ENCODE measurements around the gene CCDC85A.
"Not testable (repeated sequence)": the region's sequence is repeated elsewhere in the genome, so short reads cannot be mapped to it uniquely, and the experiment has no call there.

Gene CCDC85A
- total RNA-seq = 0 to 0.11 (median 0) reads per million in 9 experiments

DNA sequence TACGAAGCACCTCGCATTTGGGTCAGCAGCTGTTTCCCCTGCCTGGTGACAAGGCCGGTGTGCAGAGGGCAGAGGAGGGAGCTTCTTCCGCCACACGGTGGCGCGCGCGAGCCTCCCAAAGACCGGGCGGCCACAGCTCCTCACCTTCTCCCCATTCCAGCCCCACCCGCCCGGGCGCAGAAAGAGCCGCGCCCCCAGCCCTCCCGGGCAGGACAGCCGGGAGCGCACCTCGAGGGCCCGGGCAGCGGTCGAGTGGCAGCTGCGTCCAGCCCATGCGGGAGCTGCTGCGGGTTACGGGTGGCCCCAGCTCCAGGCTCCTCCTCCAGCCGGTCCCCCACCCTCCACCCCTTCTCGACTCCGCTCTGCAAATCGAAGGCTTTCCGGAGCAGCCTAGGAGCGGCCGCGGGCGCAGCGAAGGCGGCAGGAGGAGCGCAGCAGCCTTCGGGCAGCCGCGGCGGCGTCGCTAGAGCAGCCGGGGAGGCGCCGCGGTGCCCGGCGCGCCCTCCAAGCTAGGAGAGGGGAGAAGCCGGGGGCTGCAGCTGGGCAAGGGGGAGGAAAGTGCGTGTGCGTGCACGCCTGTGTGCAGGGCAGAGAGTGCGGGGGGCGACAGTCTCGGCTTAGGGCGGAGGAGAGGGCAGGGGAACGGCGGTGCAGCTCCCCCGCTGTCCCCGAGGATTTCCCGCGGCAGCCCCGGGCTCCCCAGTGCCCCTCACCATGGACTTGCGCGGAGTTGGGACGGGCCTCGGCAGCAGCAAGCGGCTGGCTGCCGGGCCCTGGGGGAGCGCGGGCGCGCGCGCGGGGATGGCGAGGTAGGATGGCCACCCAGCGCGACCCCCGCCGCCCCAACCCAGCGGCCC lies at the start of gene CCDC85A:
Gene CCDC85A (plus strand): TSS at position 348 of the 857 bp plus-strand sequence. CDS start 635 bp downstream, outside the sequence.
- Mint-ChIP-seq H3K27me3 (peaks cover 54 to 63% of the 10 kb centered on the region in 2 donors), H3K4me3 (peak within 1 kb of the TSS in 1 of 2 donors; percentile 26), H3K36me3 (ENCODE audit: insufficient read depth) (no peaks in the 10 kb centered on the region), H3K9me3 (peaks cover 0 to 1% of the 10 kb centered on the region in 2 donors), H3K27ac (no peak within 1 kb of the TSS), H3K4me1 (ENCODE audit: low read depth in 2 of 2) (peaks cover 0 to 3% of the 10 kb centered on the region in 2 donors)
- peak in 2 of 3 experiments; percentile 1 to 2 for DNase-seq
- ATAC-seq (replicated peaks) = peak; percentile 35

DNA sequence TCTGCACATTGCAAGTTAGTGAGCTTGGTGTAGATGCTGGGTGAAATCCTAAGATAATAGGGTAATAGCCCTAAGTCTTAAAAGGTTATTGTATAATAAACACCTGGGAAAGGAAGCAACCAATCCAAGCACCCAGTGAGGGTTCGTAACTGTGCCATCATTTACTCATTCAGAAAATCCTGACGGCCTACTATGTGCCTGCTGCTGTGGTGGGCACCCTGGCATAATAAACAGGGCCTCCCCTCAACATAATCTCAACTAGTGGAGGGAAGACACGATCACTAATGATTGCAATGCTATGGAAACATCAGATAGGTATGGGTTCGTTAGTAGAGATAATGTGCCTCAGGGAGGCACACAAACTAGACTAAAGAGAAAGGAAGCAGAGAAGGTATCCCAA lies 48.9 kb upstream of the CCDC85A start:
- DNase-seq = no peak
- H3K36me3 Mint-ChIP-seq (ENCODE audit: insufficient read depth) = no peaks in the 10 kb centered on the region
- H3K4me3 Mint-ChIP-seq = no peak overlapping the region
- H3K27me3 Mint-ChIP-seq = no peaks in the 10 kb centered on the region
- H3K27ac Mint-ChIP-seq = no peak overlapping the region
- no peaks in the 10 kb centered on the region for H3K4me1 Mint-ChIP-seq (ENCODE audit: low read depth in 2 of 2)
- H3K9me3 Mint-ChIP-seq = peaks cover 0 to 2% of the 10 kb centered on the region in 2 donors
- ATAC-seq (replicated peaks) = no peak

- H3K4me3 Mint-ChIP-seq; H3K27me3 Mint-ChIP-seq; H3K36me3 Mint-ChIP-seq (ENCODE audit: insufficient read depth); DNase-seq; ATAC-seq (replicated peaks); H3K4me1 Mint-ChIP-seq (ENCODE audit: low read depth in 2 of 2); H3K27ac Mint-ChIP-seq: not testable (repeated sequence)
- peaks cover 6 to 18% of the 10 kb centered on the region in 2 donors for H3K9me3 Mint-ChIP-seq
Observed at GRCh38 chr2:56142497-56143061, 41.2 kb upstream of the CCDC85A start.

DNA sequence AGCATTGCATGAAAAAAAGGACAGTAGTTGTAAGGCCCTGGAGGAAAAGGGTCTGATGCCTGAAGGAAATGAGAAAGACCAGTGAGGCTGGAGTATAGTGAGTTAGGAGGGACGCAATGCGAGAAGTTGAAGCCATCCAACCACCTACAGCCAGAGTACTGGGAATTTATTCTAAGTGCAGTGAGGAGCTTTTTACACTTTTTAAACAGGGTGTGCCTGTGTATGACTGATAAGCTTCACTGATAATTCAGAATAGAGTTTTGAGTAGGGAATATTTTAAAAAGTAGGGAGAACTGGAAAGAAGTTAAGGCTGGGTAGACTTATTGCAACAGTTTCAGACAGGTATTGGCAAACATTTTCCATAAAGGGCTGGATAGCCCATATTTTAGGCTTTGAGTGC lies 35.9 kb upstream of the CCDC85A start:
- Mint-ChIP-seq H3K27me3 (no peaks in the 10 kb centered on the region), H3K9me3 (peaks cover 4 to 23% of the 10 kb centered on the region in 2 donors), H3K4me1 (ENCODE audit: low read depth in 2 of 2) (no peaks in the 10 kb centered on the region), H3K4me3 (no peak overlapping the region), H3K27ac (no peak overlapping the region), H3K36me3 (ENCODE audit: insufficient read depth) (no peaks in the 10 kb centered on the region)
- DNase-seq (no peak), ATAC-seq (replicated peaks) (no peak)

DNA sequence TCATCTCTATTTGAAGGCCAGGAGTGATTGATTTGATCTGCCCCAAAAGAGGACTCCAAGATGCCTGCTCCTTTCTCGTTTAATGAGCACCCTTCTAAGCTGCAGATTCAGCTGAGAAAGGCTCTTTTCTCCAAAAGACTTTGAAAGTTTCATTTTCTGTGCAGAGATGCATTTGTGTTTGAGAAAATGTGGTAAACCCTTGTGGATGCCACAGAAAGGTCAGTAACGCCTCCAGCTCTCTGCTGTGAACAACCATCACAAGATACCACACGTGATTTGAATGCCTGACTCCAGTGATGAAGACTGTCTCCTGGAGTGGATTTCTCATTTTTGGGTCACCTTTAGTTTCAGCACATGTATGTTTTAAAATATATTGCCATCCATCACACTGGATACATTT lies 35.0 kb upstream of the CCDC85A start:
- no peaks in the 10 kb centered on the region for H3K27me3 Mint-ChIP-seq
- DNase-seq (no peak), ATAC-seq (replicated peaks) (no peak)
- H3K4me3 Mint-ChIP-seq = no peak overlapping the region
- no peak overlapping the region for H3K27ac Mint-ChIP-seq
- H3K4me1 Mint-ChIP-seq (ENCODE audit: low read depth in 2 of 2) = no peaks in the 10 kb centered on the region
- H3K9me3 Mint-ChIP-seq = peaks cover 4 to 16% of the 10 kb centered on the region in 2 donors
- H3K36me3 Mint-ChIP-seq (ENCODE audit: insufficient read depth) = no peaks in the 10 kb centered on the region

DNA sequence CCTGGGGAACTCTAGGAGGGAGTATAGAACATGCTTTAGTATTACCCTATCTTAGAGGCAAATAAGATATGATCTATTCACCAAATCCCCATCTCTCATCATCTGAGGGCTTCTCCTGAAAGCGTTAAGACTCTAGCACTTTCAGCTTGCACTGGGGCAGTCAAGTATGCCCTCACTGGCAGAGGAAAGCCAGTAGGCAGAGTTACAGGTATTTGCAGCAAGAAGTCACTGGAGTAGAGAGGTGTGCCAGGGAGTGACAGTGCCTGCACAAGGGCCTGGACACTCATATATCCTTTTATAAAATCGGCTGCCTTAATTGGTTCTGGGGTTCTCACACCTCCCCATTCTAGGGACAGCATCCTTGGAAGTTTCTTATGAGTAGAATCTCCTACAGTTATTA lies 31.9 kb upstream of the CCDC85A start:
- no peak for DNase-seq
- no peak overlapping the region for H3K27ac Mint-ChIP-seq
- H3K27me3 Mint-ChIP-seq = no peaks in the 10 kb centered on the region
- H3K9me3 Mint-ChIP-seq = peaks cover 6 to 14% of the 10 kb centered on the region in 2 donors
- no peaks in the 10 kb centered on the region for H3K36me3 Mint-ChIP-seq (ENCODE audit: insufficient read depth)
- ATAC-seq (replicated peaks) = no peak
- H3K4me3 Mint-ChIP-seq = no peak overlapping the region
- no peaks in the 10 kb centered on the region for H3K4me1 Mint-ChIP-seq (ENCODE audit: low read depth in 2 of 2)

DNA sequence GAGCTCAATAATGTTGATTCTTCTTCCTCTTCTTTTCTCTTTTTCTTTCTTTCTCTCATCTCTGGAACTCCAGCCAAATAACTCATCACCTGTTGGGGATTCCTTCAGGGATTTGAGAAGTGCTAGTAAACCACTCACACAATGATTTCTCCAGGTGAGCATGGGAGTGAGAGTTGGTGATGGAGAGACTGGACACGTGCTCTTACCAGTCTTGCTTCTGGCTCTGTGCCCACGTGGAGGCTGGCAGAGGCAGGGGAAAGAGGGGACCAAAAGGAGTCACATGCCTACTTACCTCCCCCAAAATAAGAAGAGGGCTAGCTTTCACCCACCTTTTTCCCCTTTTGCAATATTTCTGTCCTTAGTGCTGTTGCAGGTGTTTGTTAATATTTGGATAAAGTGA lies 28.6 kb upstream of the CCDC85A start:
- no peak for DNase-seq
- H3K27me3 Mint-ChIP-seq = no peaks in the 10 kb centered on the region
- H3K4me1 Mint-ChIP-seq (ENCODE audit: low read depth in 2 of 2) = no peaks in the 10 kb centered on the region
- H3K36me3 Mint-ChIP-seq (ENCODE audit: insufficient read depth) = no peaks in the 10 kb centered on the region
- H3K4me3 Mint-ChIP-seq = no peak overlapping the region
- H3K9me3 Mint-ChIP-seq = peaks cover 0 to 3% of the 10 kb centered on the region in 2 donors
- H3K27ac Mint-ChIP-seq = no peak overlapping the region
- ATAC-seq (replicated peaks) = no peak

DNA sequence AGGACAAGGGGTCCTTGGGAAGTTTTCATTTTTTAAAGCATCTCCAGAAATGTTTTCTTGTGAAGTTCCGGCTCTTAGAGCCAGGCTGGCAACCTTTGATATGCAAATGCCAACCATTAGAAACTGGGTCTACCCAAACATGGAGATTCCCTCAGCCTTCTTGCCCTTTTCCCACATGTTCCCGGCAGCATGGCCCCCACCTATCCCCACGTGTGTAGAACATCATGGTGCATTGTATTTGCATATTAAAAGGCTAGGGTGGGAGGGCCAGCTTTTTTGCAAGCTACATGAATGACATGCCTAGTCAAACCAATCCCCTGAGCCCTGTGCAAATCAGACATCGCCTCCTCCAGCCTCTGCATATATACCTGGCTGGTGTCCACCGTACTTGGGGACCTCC lies 23.9 kb upstream of the CCDC85A start:
- not testable (repeated sequence) for H3K4me3 Mint-ChIP-seq; H3K27ac Mint-ChIP-seq; DNase-seq; H3K36me3 Mint-ChIP-seq (ENCODE audit: insufficient read depth); ATAC-seq (replicated peaks); H3K9me3 Mint-ChIP-seq; H3K4me1 Mint-ChIP-seq (ENCODE audit: low read depth in 2 of 2); H3K27me3 Mint-ChIP-seq

DNA sequence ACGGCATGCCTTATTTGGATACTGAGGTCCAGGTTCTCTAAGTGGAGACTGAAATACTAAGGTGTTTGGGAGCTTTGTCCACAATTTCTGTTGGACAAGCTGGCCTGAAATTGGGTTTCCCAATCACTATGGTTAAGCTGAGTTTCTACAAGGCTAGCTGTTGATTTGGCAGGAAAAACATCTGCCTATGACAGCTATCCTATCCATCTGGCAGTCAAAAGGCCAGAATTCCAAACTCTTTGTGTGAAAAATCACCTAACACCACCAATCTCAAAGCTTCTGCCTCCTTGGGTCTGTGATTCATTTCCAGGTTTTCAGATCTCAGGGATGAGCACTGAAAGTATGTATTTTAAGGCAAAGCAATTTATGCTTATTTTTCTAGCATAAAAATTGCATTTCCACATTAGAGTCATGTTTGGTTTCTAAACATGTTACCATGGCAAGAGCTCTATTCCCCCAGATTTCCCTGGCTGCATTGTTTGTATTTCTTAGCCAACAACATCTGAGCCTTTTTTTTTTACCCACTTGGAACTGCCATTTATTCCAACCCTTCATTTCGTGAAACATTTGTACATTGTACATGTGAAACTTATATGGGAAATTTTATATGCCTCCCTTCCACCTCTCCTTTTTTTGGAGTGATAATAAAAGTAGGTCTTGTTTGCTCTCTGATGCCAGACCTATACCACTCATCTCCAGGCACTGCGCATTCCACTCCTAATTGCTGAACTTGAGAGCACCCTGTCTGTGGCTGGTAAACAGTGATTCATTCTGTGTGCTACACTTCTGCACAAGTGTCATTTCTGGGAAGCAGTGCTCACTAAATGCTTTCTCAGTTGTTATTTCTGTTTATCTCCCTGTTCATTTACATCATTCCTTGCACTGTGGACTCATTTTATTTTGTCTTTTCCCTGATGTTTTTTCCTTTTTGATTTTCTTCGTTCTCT lies 15.9 kb upstream of the CCDC85A start:
- no peak for ATAC-seq (replicated peaks)
- no peaks in the 10 kb centered on the region for H3K36me3 Mint-ChIP-seq (ENCODE audit: insufficient read depth)

DNA sequence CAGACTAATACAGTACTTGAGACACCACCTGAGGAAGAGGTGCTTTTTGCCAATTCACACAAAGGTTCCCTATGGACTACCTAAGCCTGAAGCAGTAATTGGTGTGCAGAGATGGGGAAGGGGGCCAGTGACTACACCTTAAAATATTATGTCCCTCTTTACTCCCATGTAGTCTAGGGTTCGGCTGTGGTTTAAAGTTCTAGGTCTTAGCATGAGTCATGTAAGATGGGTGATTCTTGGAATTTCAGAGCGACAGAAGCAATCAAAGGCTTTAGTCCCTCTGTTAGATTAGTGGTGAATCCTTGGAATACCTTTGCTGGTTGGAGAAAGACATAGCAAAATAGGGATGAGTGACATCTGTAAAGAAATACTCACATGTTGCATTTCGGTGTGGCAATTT lies 14.3 kb upstream of the CCDC85A start:
- H3K27me3 Mint-ChIP-seq = no peaks in the 10 kb centered on the region
- ATAC-seq (replicated peaks) (no peak), DNase-seq (no peak)
- H3K4me3 Mint-ChIP-seq = no peak overlapping the region
- no peak overlapping the region for H3K27ac Mint-ChIP-seq
- H3K9me3 Mint-ChIP-seq = peaks cover 0 to 13% of the 10 kb centered on the region in 2 donors
- no peaks in the 10 kb centered on the region for H3K36me3 Mint-ChIP-seq (ENCODE audit: insufficient read depth)
- H3K4me1 Mint-ChIP-seq (ENCODE audit: low read depth in 2 of 2) = no peaks in the 10 kb centered on the region

More for the DNA sequence above, 15.9 kb upstream of the CCDC85A start:
- H3K27me3 Mint-ChIP-seq = no peaks in the 10 kb centered on the region
- no peak for DNase-seq
- no peak overlapping the region for H3K4me3 Mint-ChIP-seq
- peaks cover 0 to 13% of the 10 kb centered on the region in 2 donors for H3K9me3 Mint-ChIP-seq
- H3K27ac Mint-ChIP-seq = no peak overlapping the region
- H3K4me1 Mint-ChIP-seq (ENCODE audit: low read depth in 2 of 2) = no peaks in the 10 kb centered on the region

GRCh38 chr2:56170504-56170903 lies 13.3 kb upstream of the CCDC85A start:
- no peaks in the 10 kb centered on the region for H3K36me3 Mint-ChIP-seq (ENCODE audit: insufficient read depth)
- no peak for DNase-seq
- no peaks in the 10 kb centered on the region for H3K4me1 Mint-ChIP-seq (ENCODE audit: low read depth in 2 of 2)
- no peaks in the 10 kb centered on the region for H3K27me3 Mint-ChIP-seq
- H3K9me3 Mint-ChIP-seq = peaks cover 0 to 13% of the 10 kb centered on the region in 2 donors
- H3K4me3 Mint-ChIP-seq = no peak overlapping the region
- no peak for ATAC-seq (replicated peaks)
- H3K27ac Mint-ChIP-seq = no peak overlapping the region

GRCh38 chr2:56170988-56171387 lies 12.8 kb upstream of the CCDC85A start:
- Mint-ChIP-seq H3K9me3 (peaks cover 0 to 12% of the 10 kb centered on the region in 2 donors), H3K36me3 (ENCODE audit: insufficient read depth) (no peaks in the 10 kb centered on the region), H3K27ac (no peak overlapping the region), H3K4me1 (ENCODE audit: low read depth in 2 of 2) (no peaks in the 10 kb centered on the region), H3K27me3 (no peaks in the 10 kb centered on the region), H3K4me3 (no peak overlapping the region)
- DNase-seq (no peak), ATAC-seq (replicated peaks) (no peak)

GRCh38 chr2:56175779-56176178 lies 8.0 kb upstream of the CCDC85A start:
- peaks cover 0 to 2% of the 10 kb centered on the region in 2 donors for H3K9me3 Mint-ChIP-seq
- no peak overlapping the region for H3K27ac Mint-ChIP-seq
- H3K36me3 Mint-ChIP-seq (ENCODE audit: insufficient read depth) = no peaks in the 10 kb centered on the region
- no peak for DNase-seq
- H3K4me3 Mint-ChIP-seq = no peak overlapping the region
- ATAC-seq (replicated peaks) = no peak
- no peaks in the 10 kb centered on the region for H3K4me1 Mint-ChIP-seq (ENCODE audit: low read depth in 2 of 2)
- H3K27me3 Mint-ChIP-seq = no peaks in the 10 kb centered on the region

Data from effector memory CD8-positive, alpha-beta T cell (primary cell).